NCI-H1092 (cell line): Measurements from ENCODE around the gene DAO.
"Not testable (repeated sequence)": the region's sequence is repeated elsewhere in the genome, so short reads cannot be mapped to it uniquely, and the experiment has no call there.

Experiments
- DNase-seq: peaks from one replicate; lab custom pipeline; 2025; lab: John Stamatoyannopoulos, UW

DAO gene

DNA sequence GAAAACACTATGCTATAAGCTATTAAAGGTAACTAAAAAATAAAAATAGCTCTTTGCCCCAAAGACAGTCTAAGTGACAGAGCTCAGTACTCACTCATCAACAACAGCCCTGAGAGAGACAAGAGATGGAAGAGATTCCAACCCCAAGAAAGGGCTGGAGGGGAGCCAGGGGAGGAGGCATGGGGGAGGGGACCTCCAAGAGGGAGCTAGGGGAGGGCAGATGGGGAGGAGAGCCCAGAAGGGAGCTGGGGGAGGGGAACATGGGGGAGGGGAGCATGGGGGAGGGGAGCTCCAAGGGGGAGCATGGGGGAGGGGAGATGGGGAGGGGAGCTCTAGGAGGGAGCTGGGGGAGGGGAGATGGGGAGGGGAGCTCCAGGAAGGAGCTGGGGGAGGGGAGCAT lies 30.2 kb upstream of the DAO start:
- no peak for DNase-seq

DNA sequence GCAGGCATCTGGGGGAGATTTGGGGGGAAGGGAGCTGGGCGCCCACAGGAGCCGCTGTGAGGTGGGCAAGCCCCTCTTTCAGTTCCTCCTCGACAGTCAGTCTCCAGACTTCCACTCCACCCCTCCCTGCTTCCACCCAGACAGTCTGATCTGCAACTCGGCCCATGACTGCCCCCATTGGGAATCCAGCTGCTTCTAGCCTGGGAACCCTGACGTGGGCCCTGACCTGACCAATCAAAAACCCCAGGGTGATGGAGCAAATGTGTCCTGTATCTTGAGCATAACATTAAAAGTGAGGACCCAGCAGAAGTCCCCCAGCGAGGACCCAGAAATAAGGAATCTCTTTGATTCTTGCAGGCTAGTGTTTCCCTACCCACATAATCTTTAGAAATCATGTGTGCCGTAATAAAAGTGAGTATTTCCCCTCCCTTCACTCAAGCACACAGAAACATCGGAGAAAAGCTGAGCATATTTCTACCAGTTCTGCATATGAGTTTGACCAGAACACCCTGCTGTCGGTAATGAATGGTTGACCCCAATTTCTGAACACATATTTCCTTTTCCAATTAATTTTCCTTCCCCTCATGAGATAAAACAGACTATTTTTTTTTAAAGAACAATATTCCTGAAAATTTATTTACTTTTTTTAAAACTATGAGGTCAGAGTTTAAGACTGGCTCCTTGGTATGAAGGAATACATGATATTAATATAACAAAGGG lies 28.9 kb upstream of the DAO start:
- no peak for DNase-seq

DNA sequence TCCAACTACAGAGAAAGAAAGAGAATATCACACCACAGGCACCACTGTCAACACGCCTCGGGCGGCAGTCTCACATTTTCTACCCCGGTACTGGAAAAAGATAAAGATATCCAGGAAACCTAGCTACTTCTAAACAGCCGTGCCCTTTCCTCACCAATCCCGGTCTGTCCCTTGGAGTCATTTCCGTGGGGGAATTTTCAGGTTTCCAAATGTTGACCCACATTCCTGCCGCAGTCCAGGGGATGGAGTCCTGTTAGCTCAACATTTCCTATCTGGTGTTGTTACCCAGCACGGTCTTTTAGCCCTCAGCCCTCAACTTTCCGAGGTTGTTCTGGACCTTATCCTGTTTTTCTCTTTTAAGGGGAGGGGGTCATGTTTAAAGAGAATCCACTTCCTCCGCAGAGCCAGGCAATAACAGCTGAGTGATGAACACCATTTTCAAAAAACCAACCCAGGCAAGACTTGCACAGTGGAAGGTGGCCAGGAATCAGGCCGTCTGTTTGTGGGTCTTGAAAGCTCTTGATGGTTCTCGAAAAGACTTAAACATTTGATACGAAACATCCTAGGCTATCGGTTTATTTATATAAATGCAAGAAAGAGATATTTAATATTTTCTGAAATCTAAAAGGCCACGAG lies 27.1 kb upstream of the DAO start:
- DNase-seq, result no peak

GRCh38 chr12:108853426-108853825 lies 26.5 kb upstream of the DAO start:
- DNase-seq, result no peak

DNA sequence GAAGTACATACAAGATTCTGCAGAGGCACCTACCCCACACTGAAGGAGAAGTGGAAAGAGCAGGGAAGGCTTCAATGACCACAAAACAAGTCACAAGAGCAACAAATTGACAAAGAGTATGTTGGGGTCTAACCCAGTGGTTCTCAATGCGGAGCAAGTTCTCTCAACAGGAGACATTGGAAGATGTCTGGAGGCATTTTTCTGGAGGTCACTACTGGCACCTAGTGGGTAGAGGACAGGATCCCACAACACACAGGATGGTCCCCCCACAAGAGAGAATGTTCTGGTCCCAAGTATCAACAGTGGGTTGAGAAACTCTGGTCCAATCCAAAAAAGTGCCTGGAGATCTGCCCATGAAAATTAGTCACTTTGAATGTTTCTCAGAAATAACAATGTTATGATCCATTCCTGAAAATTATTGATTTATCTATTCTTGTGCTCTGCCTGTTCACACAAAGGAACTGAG lies 25.9 kb upstream of the DAO start:
- no peak for DNase-seq

DNA sequence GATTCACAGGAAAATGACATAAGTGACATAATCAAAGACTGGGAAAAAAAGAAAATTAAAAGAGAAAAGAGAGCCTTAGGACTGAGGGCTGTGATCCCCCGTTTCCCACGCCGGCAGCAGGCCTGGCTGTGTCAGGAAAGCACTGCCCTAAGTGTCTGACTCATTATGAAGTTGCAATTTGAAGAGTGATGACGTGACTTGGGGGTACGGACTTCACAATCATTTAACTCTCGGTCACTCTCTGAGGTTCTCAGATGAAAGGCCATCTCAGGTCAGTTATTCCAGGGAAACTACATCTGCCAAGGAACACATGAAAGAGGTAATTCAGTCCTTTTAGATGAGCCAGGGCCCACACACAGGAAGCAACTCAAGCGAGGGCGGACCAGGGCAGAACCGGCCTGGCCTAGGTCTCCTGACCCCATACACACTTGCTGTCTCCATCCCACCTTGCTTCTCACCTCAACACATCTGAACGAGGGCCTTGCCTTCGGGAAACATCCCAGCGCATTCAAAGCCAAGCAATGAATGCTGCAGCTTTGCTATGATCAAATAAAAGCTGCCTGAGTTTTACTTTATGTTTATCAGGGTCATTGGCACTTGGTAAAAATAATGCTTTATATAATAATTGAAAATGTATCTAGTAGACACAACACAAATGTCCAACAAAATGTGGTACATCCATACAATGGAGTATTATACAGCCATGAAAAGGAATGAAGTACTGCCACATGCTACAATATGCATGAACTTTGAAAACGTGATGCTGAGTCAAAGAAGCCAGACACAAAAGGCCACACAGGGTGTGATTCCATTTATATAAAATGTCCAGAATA lies 25.2 kb upstream of the DAO start:
- no peak for DNase-seq

DNA sequence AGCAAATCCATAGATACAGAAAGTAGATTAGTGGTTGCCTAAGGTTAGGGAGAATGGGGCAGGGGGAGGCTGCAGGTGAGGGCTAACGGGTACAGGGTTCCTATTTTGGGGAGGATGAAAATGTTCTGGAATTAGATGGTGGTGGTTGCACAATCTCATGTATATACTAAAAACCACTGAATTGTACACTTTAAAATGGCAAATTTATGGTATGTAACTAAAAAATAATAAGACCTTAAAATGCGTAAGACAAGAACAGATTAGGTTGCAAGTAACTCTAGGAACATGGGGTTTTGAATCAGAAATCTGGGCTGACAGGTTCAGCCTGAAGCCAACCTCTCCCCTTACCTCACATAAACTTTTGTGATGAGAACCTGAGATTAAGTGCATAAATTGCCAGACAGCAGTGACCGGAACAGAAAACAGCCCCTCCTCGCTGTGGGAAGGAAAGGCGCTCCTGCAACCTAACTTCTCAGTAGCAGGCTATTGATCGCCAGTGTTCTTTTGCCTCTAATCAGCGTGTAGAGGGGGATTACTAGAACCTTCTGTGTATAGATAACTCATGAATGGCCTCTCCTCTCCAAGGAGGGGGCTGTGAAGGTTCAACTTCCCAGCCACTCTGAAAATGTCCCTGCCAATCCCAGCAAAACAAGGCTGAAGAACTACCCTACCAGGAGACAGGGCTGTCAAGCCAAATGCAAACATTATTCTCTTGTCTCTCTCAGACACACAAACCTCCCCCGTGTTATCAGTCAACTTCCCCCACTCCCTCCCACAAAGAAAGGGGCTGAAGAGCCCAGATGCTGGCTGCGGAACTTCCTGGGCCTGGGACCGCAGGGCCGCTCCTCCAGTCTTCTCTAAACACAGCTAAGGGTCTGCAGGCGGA lies 24.4 kb upstream of the DAO start:
- no peak for DNase-seq

- no peak for DNase-seq
These were observed 23.8 kb upstream of the DAO start for GRCh38 chr12:108856170-108856427.

- no peak for DNase-seq
These were observed 23.3 kb upstream of the DAO start for GRCh38 chr12:108856428-108857157.

GRCh38 chr12:108857158-108857407 lies 22.8 kb upstream of the DAO start:
- no peak for DNase-seq

GRCh38 chr12:108858311-108859074 lies 21.4 kb upstream of the DAO start:
- DNase-seq, result no peak

DNA sequence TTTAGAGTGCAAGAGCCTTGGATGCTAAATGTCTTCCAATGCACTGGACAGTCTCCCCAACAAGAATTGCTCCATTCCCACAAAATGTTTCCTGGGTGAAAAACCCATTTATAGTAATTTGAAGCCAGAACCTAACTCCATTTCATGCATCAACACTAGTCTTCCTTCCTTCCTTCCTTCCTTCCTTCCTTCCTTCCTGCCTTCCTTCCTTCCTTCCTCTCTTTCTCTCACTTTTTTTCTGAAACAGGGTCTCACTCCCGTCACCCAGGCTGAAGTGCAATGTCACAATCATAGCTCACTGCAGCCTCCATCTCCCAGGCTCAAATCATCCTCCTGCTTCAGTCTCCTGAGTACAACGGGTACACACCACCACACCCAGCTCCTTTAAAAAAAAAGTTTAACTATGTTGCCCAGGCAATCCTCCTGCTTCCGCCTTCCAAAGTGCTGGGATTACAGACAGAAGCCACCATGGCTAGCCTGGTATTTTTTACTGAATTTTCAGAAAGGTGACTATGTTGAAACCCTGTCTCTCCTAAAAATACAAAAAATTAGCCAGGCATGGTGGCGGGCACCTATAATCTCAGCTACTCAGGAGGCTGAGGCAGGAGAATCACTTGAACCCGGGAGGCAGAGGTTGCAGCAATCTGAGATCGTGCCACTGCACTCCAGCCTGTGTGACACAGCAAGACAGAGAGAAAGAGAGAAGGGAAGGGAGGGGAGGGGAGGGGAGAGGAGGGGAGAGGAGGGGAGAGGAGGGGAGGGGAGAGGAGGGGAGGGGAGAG lies 20.6 kb upstream of the DAO start:
- DNase-seq, result not testable (repeated sequence)

DNA sequence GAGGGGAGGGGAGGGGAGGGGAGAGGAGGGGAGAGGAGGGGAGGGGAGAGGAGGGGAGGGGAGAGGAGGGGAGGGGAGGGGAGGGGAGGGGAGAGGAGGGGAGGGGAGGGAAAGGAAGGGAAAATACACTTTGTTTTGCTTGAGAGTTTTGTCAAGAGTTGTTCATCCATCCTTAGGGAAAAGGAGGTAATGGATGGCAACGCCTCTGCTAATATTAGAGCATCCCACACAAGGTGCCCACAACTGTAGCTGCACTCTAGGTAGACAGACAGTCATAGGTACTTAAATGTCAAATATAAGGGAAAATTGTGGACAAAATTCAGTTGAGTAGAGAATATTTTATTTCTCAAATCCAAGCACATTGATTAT lies 20.0 kb upstream of the DAO start:
- no peak for DNase-seq

- DNase-seq, result no peak
These were observed 19.4 kb upstream of the DAO start for GRCh38 chr12:108860443-108860842.

- no peak for DNase-seq
These were observed 17.9 kb upstream of the DAO start for GRCh38 chr12:108861878-108862587.

- DNase-seq, result no peak
These were observed 17.3 kb upstream of the DAO start for GRCh38 chr12:108862588-108862959.

DNA sequence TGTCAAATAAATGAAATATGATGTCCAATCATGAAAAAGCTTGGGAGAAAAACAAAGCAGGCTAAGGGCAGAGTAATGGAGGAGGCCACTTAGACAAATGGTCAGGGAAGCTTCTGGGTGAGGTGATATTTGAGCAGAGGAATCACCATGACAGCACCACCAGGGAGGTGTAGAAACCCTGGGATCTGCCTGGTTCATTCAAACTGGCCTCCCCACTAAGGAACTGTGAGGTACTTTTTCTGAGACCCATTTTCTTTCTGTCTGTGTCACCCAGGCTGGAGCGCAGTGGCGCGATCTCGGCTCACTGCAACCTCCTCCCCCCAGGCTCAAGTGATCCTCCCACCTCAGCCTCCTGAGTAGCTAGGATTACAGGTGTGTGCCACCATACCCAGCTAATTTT lies 14.7 kb upstream of the DAO start:
- DNase-seq, result no peak

- DNase-seq, result not testable (repeated sequence)
These were observed 13.8 kb upstream of the DAO start for GRCh38 chr12:108866083-108866482.

GRCh38 chr12:108868781-108869180 lies 11.1 kb upstream of the DAO start:
- no peak for DNase-seq

DNA sequence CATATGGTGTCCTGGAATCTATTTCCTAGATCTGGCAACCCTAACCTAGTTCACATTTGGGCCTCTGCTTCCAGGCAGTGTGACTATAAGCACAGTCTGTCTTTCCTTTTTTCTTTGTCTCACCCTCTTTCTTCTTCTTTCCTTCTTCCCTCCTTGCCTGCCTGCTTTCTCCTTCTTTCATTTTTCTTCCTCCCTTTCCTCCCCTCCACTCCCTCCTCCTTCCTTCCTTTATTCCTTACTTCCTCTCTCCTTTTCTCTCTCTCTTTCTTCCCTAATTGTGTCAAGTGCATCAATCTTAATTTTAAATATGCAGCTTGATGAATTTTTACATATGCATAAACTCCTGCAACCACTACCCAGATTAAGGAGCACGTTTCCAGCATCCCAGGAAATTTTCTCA lies 4.6 kb upstream of the DAO start:
- no peak for DNase-seq
